NCI-H446 treated with DMSO at 0.1 percent for 48 hours (cell line): ENCODE measurements around the gene AGXT.
"Not testable (repeated sequence)": the region's sequence is repeated elsewhere in the genome, so short reads cannot be mapped to it uniquely, and the experiment has no call there.

Experiments used
- DNase-seq: peaks from one replicate; lab custom pipeline; 2025; lab: John Stamatoyannopoulos, UW

The AGXT gene

GRCh38 chr2:240840435-240841060 lies 28.1 kb upstream of the AGXT start:
- no peak for DNase-seq

GRCh38 chr2:240846309-240846708 lies 22.3 kb upstream of the AGXT start:
- not testable (repeated sequence) for DNase-seq

- DNase-seq: no peak
These were observed 21.6 kb upstream of the AGXT start for GRCh38 chr2:240846873-240847595.

GRCh38 chr2:240847817-240848216 lies 20.8 kb upstream of the AGXT start:
- DNase-seq: no peak

- DNase-seq: no peak
These were observed 19.5 kb upstream of the AGXT start for GRCh38 chr2:240848900-240849680.

GRCh38 chr2:240850026-240850425 lies 18.6 kb upstream of the AGXT start:
- DNase-seq: no peak

- DNase-seq: no peak
These were observed 17.9 kb upstream of the AGXT start for GRCh38 chr2:240850756-240851077.

- DNase-seq: peak; percentile 17
These were observed 17.3 kb upstream of the AGXT start for GRCh38 chr2:240851078-240851991.

- no peak for DNase-seq
These were observed 15.8 kb upstream of the AGXT start for GRCh38 chr2:240852671-240853314.

- DNase-seq: no peak
These were observed 13.0 kb upstream of the AGXT start for GRCh38 chr2:240855670-240856069.

GRCh38 chr2:240856151-240856980 lies 12.3 kb upstream of the AGXT start:
- DNase-seq: no peak

GRCh38 chr2:240857039-240858008 lies 11.3 kb upstream of the AGXT start:
- no peak for DNase-seq

- DNase-seq: no peak
These were observed 10.3 kb upstream of the AGXT start for GRCh38 chr2:240858321-240858720.

GRCh38 chr2:240858871-240859270 lies 9.8 kb upstream of the AGXT start:
- DNase-seq: no peak

- DNase-seq: no peak
These were observed 7.1 kb upstream of the AGXT start for GRCh38 chr2:240861547-240861946.

GRCh38 chr2:240864475-240864874 lies 4.1 kb upstream of the AGXT start:
- no peak for DNase-seq

GRCh38 chr2:240865391-240865790 lies 3.2 kb upstream of the AGXT start:
- DNase-seq: no peak

GRCh38 chr2:240869109-240869955 lies 708 bp downstream of the AGXT start:
- no peak for DNase-seq
